Upper lobe of left lung (tissue), 4 donors: ENCODE results near the gene LTO1.

ENCODE experiments used
- EP300 ChIP-seq, 4 donors: sonication (generic); formaldehyde crosslinking; IDR thresholded peaks; one replicate each; pipeline ENCODE4 v1.5.1; 2017; ENCODE audit warnings: antibody characterized with exemption in 4 of 4, control low read depth in 2 of 4
- POLR2AphosphoS5 ChIP-seq, 2 donors: sonication (generic); formaldehyde crosslinking; IDR thresholded peaks; one replicate each; pipeline ENCODE4 v1.5.1; 2017; ENCODE audit warnings: antibody characterized with exemption in 2 of 2
- TF ChIP-seq, protein P1 (sequence below), 6 experiments: fragments of 450-650 bp in 4 of 6; fragments of 200-600 bp in 2 of 6; sonication (generic) in 2 of 6; IDR thresholded peaks; one replicate each; pipeline ENCODE4 v1.5.1; 2016 to 2019; ENCODE audit warnings: antibody characterized with exemption in 6 of 6

DNA sequence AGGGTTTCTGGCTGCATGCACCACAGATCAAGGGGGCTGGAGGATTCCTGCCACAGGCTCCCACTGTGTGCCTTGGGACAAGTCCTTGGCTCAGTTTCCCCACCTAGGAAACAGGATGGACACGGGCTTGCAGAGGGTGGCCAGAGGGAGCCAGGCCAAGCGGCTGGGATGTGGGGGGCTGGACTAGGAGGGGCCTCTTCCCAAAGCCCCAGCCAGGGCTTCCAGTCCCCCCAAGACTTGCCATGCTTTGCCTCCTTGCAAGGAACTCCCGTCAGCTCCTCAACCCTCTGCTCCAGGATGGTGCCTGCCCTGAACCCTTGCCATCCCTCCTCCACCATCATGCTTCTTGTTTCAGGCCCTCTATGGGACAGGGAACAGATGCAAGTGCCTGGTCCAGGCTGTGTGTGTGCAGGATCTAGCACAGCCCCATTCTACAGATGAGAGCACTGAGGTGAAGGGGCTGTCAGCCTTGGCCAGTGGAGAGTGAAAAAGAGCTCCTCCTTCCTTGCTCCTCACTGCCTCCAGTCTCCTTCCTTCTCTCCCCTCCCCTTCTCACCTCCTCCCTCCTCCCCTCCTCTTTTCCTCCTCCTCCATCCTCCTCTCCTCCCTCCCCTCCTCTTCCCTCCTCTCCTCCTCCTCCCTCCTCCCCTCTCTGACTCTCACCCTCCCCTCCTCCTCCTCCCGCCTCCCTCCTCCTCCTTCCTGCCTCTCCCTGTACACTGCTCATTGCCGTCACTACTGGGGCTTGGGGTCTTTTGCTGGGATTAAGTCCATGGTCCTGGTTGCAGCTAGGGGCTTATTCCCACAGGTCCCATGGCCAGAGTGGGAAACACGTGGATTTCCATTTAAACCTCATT is 42.0 kb upstream of the LTO1 start:
- TF ChIP-seq, protein P1, sequence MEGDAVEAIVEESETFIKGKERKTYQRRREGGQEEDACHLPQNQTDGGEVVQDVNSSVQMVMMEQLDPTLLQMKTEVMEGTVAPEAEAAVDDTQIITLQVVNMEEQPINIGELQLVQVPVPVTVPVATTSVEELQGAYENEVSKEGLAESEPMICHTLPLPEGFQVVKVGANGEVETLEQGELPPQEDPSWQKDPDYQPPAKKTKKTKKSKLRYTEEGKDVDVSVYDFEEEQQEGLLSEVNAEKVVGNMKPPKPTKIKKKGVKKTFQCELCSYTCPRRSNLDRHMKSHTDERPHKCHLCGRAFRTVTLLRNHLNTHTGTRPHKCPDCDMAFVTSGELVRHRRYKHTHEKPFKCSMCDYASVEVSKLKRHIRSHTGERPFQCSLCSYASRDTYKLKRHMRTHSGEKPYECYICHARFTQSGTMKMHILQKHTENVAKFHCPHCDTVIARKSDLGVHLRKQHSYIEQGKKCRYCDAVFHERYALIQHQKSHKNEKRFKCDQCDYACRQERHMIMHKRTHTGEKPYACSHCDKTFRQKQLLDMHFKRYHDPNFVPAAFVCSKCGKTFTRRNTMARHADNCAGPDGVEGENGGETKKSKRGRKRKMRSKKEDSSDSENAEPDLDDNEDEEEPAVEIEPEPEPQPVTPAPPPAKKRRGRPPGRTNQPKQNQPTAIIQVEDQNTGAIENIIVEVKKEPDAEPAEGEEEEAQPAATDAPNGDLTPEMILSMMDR (IDR thresholded peaks at IDR 0.05) = no peak
- TF ChIP-seq EP300 (IDR thresholded peaks at IDR 0.05) (no peak), POLR2AphosphoS5 (IDR thresholded peaks at IDR 0.05) (no peak)
